Prostate gland (tissue), 2 donors: ENCODE results near the gene KRT17.

ENCODE experiments used
- CTCF ChIP-seq, 4 experiments: fragments of 200-600 bp in 2 of 4; fragments of 450-650 bp in 2 of 4; sonication (generic) in 2 of 4; IDR thresholded peaks; 1 replicate in 3 of 4; 2 replicates in 1 of 4; pipeline ENCODE4 v1.5.1; 2016 to 2019; ENCODE audit warnings: antibody characterized with exemption in 4 of 4, mild to moderate bottlenecking in 2 of 4, moderate library complexity in 2 of 4
- POLR2AphosphoS5 ChIP-seq: sonication (generic); formaldehyde crosslinking; IDR thresholded peaks from one replicate; pipeline ENCODE4 v1.6.1; 2017; ENCODE audit warnings: antibody characterized with exemption

DNA sequence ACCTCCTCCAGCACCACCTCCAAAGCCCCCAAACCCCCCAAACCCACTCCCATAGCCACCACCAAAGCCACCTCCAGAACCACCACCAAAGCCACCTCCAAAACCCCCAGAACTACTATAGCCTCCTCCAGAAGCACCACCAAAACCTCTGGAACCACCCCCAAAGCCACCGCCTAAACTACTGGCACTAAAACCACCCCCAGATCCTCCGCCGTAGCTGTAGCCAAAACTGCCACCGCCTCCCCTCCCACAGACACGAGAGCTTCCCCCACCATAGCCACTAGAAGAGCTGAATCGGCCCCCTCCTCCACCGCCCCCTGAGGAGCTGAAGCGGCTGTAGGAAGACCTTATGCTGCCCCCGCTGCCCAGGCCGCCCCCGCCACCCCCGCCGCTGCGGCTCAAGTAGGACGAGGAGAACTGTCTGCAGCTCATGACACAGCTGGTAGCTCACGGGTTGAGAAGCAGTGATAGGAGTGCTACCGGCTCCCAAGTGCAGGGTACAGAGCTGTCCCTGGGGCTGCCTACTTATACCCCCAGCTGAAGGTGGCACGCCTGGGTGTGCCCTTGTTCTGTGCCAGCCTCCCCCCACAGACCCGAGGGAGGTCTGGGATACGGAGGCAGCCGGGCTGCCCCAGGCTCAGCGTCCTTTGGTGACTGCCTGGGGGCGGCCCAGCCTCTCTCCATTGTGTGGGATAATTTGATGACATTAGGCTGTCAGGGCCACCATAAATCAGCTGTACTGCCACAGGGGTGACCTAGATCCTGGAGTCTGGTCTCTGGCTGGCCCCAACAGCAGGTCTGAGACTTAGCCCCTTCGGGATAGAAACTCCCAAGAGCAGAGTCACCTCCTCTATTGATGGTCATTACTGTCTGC, 52.6 kb downstream of the KRT17 start, which contains the start of gene KRT9:
- TF ChIP-seq CTCF (IDR thresholded peaks at IDR 0.05) (no peak), POLR2AphosphoS5 (no peak)
